HCT116 (cell line): ENCODE measurements around the gene OR5B21.

Source experiments
- CTCF ChIP-seq, 3 experiments: fragments of 200-600 bp in 1 of 3; sonication (generic) in 1 of 3; IDR thresholded peaks in 2 of 3; conservative IDR thresholded peaks in 1 of 3; 2 replicates each; pipeline ENCODE4 v1.5.1; 2012 to 2017; ENCODE audit warnings: low read depth in 2 of 3, low read length in 2 of 3, antibody characterized with exemption in 1 of 3, borderline replicate concordance in 1 of 3, control low read depth in 1 of 3, mild to moderate bottlenecking in 1 of 3, mixed read lengths in 1 of 3, mixed run types in 1 of 3, moderate library complexity in 1 of 3; ENCODE audit not compliant: insufficient read depth in 1 of 3
- ELF1 ChIP-seq: IDR thresholded peaks from 2 replicates; pipeline ENCODE4 v1.6.1; 2012; ENCODE audit warnings: low read depth, borderline replicate concordance

- TF ChIP-seq CTCF (IDR thresholded peaks at IDR 0.05 in 2 of 3, conservative IDR thresholded peaks at IDR 0.05 in 1 of 3; ENCODE audit: borderline replicate concordance in 1 of 3, insufficient read depth in 1 of 3, low read depth in 2 of 3, low read length in 2 of 3) (no peak), ELF1 (no peak)
Observed at GRCh38 chr11:58466293-58466692, 41.6 kb downstream of the OR5B21 start.
